ENCODE results near the gene EVX2. TPM values are rescaled to one million over a fixed set of nuclear protein-coding genes. Genes with fewer than 3 reads are reported as not detected.

EVX2 gene
- polyA plus RNA-seq, 1 of the 3 experiments (the other 2 are of a cell fraction), result not detected

DNA sequence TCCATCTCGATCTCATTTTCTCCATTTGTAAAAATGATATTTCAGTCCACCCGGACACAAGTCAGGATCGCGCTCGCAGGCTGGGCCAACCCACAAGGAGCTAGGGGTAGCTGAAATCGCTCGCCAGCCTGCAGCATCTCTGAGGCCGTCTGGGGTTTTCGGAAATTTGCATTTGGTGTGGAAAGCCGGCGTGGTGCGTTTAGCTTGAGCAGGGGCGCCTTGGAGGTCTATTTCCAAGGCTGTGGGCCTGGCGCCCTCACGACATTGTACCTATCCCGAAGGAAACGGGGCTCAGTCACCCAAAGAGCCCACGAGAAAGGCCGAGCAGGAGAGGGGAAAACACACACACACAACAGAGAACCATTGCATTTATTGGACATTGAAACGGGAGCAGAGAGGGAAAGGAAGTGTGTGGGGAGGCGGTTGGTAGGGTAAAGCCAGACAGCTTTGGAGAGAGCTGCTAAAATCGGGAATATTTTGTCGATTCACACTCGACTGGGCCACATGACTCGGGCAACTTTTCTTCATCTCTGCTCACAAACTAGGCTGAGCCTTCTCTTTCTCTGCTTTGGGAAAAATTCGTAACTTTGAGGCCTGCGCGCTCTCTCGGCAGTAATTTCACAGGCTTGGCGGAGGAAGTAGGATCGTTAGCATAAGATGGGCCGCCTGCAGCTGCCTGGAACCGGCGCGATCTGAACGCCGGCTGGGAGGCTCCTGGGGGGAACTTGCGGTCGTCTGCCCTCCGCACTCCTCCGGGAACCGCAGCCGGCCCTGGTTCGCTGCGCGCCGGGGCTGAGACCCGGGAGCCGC, 44.6 kb upstream of the EVX2 start (continued):
- TF ChIP-seq, protein P1, sequence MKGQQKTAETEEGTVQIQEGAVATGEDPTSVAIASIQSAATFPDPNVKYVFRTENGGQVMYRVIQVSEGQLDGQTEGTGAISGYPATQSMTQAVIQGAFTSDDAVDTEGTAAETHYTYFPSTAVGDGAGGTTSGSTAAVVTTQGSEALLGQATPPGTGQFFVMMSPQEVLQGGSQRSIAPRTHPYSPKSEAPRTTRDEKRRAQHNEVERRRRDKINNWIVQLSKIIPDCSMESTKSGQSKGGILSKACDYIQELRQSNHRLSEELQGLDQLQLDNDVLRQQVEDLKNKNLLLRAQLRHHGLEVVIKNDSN (IDR thresholded peaks at IDR 0.05; ENCODE audit: borderline replicate concordance, low read depth), result no peak
- TF ChIP-seq, protein P2, sequence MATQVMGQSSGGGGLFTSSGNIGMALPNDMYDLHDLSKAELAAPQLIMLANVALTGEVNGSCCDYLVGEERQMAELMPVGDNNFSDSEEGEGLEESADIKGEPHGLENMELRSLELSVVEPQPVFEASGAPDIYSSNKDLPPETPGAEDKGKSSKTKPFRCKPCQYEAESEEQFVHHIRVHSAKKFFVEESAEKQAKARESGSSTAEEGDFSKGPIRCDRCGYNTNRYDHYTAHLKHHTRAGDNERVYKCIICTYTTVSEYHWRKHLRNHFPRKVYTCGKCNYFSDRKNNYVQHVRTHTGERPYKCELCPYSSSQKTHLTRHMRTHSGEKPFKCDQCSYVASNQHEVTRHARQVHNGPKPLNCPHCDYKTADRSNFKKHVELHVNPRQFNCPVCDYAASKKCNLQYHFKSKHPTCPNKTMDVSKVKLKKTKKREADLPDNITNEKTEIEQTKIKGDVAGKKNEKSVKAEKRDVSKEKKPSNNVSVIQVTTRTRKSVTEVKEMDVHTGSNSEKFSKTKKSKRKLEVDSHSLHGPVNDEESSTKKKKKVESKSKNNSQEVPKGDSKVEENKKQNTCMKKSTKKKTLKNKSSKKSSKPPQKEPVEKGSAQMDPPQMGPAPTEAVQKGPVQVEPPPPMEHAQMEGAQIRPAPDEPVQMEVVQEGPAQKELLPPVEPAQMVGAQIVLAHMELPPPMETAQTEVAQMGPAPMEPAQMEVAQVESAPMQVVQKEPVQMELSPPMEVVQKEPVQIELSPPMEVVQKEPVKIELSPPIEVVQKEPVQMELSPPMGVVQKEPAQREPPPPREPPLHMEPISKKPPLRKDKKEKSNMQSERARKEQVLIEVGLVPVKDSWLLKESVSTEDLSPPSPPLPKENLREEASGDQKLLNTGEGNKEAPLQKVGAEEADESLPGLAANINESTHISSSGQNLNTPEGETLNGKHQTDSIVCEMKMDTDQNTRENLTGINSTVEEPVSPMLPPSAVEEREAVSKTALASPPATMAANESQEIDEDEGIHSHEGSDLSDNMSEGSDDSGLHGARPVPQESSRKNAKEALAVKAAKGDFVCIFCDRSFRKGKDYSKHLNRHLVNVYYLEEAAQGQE (IDR thresholded peaks at IDR 0.05; ENCODE audit: low read depth, low read length), result no peak
- TF ChIP-seq GATA2 (CRISPR knock-in tag; IDR thresholded peaks at IDR 0.05) (no peak), SMC3 (IDR thresholded peaks at IDR 0.05; ENCODE audit: low read depth, low read length) (no peak)
- TF ChIP-seq, protein P3, sequence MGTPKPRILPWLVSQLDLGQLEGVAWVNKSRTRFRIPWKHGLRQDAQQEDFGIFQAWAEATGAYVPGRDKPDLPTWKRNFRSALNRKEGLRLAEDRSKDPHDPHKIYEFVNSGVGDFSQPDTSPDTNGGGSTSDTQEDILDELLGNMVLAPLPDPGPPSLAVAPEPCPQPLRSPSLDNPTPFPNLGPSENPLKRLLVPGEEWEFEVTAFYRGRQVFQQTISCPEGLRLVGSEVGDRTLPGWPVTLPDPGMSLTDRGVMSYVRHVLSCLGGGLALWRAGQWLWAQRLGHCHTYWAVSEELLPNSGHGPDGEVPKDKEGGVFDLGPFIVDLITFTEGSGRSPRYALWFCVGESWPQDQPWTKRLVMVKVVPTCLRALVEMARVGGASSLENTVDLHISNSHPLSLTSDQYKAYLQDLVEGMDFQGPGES (IDR thresholded peaks at IDR 0.05; ENCODE audit: low read depth, low read length), result no peak

DNA sequence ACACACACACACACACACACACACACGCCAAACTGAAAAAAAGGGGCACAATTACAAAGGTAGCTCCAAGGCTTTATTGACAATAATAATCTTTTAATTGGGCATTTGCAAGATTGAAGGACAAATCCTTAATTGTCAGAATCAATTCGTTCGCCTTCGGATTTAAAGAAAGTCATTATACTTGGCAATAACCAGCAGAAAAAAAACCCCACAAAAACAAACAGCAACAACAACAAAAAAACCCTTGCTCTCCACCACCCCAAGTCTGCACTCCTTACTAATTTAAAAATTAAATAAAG, 44.0 kb upstream of the EVX2 start:
- H3K4me2 ChIP-seq, result no peak overlapping the region
- POLR2A ChIA-PET, result interaction anchor here (0.8 to 1.3 kb wide), 2 partner anchors 8 to 524 kb away, joined by 5 to 6 read pairs; no protein-coding TSS in a partner anchor
- TF ChIP-seq SMC3 (IDR thresholded peaks at IDR 0.05; ENCODE audit: low read depth, low read length), result no peak
- TF ChIP-seq, protein P4, sequence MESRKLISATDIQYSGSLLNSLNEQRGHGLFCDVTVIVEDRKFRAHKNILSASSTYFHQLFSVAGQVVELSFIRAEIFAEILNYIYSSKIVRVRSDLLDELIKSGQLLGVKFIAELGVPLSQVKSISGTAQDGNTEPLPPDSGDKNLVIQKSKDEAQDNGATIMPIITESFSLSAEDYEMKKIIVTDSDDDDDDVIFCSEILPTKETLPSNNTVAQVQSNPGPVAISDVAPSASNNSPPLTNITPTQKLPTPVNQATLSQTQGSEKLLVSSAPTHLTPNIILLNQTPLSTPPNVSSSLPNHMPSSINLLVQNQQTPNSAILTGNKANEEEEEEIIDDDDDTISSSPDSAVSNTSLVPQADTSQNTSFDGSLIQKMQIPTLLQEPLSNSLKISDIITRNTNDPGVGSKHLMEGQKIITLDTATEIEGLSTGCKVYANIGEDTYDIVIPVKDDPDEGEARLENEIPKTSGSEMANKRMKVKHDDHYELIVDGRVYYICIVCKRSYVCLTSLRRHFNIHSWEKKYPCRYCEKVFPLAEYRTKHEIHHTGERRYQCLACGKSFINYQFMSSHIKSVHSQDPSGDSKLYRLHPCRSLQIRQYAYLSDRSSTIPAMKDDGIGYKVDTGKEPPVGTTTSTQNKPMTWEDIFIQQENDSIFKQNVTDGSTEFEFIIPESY (IDR thresholded peaks at IDR 0.05; ENCODE audit: borderline replicate concordance, low read depth), result no peak
- no peak for TF ChIP-seq YY1 (IDR thresholded peaks at IDR 0.05; ENCODE audit: low read depth)
- no peak for TF ChIP-seq MEF2A (IDR thresholded peaks at IDR 0.05; ENCODE audit: borderline replicate concordance, low read depth)
- no peak for TF ChIP-seq RFX5 (IDR thresholded peaks at IDR 0.05; ENCODE audit: low read length)
- TF ChIP-seq SIN3A (IDR thresholded peaks at IDR 0.05; ENCODE audit: borderline replicate concordance, low read depth, low read length), result no peak
- TF ChIP-seq, protein P5, sequence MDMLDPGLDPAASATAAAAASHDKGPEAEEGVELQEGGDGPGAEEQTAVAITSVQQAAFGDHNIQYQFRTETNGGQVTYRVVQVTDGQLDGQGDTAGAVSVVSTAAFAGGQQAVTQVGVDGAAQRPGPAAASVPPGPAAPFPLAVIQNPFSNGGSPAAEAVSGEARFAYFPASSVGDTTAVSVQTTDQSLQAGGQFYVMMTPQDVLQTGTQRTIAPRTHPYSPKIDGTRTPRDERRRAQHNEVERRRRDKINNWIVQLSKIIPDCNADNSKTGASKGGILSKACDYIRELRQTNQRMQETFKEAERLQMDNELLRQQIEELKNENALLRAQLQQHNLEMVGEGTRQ (IDR thresholded peaks at IDR 0.05; ENCODE audit: borderline replicate concordance, low read depth, low read length), result no peak
- no peak for TF ChIP-seq CHD2 (IDR thresholded peaks at IDR 0.05; ENCODE audit: low read length, partially characterized antibody)
- TF ChIP-seq, protein P6, sequence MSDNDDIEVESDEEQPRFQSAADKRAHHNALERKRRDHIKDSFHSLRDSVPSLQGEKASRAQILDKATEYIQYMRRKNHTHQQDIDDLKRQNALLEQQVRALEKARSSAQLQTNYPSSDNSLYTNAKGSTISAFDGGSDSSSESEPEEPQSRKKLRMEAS (IDR thresholded peaks at IDR 0.05; ENCODE audit: low read depth), result no peak
- TF ChIP-seq FOSL2 (IDR thresholded peaks at IDR 0.05; ENCODE audit: borderline replicate concordance, low read depth), result no peak
- TF ChIP-seq, protein P3 (IDR thresholded peaks at IDR 0.05; ENCODE audit: low read depth, low read length), result no peak
- TF ChIP-seq, protein P7, sequence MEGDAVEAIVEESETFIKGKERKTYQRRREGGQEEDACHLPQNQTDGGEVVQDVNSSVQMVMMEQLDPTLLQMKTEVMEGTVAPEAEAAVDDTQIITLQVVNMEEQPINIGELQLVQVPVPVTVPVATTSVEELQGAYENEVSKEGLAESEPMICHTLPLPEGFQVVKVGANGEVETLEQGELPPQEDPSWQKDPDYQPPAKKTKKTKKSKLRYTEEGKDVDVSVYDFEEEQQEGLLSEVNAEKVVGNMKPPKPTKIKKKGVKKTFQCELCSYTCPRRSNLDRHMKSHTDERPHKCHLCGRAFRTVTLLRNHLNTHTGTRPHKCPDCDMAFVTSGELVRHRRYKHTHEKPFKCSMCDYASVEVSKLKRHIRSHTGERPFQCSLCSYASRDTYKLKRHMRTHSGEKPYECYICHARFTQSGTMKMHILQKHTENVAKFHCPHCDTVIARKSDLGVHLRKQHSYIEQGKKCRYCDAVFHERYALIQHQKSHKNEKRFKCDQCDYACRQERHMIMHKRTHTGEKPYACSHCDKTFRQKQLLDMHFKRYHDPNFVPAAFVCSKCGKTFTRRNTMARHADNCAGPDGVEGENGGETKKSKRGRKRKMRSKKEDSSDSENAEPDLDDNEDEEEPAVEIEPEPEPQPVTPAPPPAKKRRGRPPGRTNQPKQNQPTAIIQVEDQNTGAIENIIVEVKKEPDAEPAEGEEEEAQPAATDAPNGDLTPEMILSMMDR (IDR thresholded peaks at IDR 0.05), result no peak

More for the DNA sequence above, 44.0 kb upstream of the EVX2 start:
- Histone ChIP-seq H3K4me1 (ENCODE audit: control insufficient read depth in 1 of 2, insufficient read depth in 2 of 2, low read depth in 1 of 2, low read length in 1 of 2) (peaks cover 4 to 22% of the 10 kb centered on the region in 2 experiments; a peak in 3 of 4 replicates), H3K4me3 (ENCODE audit: low read depth in 2 of 2, low read length in 1 of 2) (no peak overlapping the region), H3K27ac (ENCODE audit: low read depth in 2 of 2, low read length in 1 of 2) (no peak overlapping the region), H3K36me3 (replicated peaks in 1 of 2; ENCODE audit: control insufficient read depth in 1 of 2, insufficient read depth in 2 of 2, low read length in 1 of 2) (no peaks in the 10 kb centered on the region), H3K9ac (no peak overlapping the region), H4K20me1 (ENCODE audit: insufficient read depth) (no peaks in the 10 kb centered on the region), H3K27me3 (ENCODE audit: insufficient read depth) (no peaks in the 10 kb centered on the region), H3K79me2 (ENCODE audit: insufficient read depth) (peaks cover 10% of the 10 kb centered on the region), H3K9me3 (no peaks in the 10 kb centered on the region), H3K9me2 (no peaks in the 10 kb centered on the region), H2AFZ (ENCODE audit: low read depth) (no peak overlapping the region), H3F3A (replicated peaks; ENCODE audit: insufficient read depth) (peaks cover 11% of the 10 kb centered on the region)
- CTCF ChIA-PET, result interaction anchor here (0.7 to 26.1 kb wide), 32 partner anchors 13 to 1779 kb away, joined by 3 to 1047 read pairs (median 6); partner anchors contain the start of gene HOXD10
- 95% methylated on average over 4 of the region's 4 CpGs for WGBS (ENCODE audit: low lambda C conversion rate)
- DNase-seq, result no peak
